GM18526 (cell line): ENCODE measurements around the gene SRCIN1.

Experiments used
- POLR2A ChIP-seq: IDR thresholded peaks from 3 replicates; pipeline ENCODE4 v1.6.1; 2011; ENCODE audit not compliant: insufficient read length; ENCODE audit errors: extremely low read depth

Gene SRCIN1

DNA sequence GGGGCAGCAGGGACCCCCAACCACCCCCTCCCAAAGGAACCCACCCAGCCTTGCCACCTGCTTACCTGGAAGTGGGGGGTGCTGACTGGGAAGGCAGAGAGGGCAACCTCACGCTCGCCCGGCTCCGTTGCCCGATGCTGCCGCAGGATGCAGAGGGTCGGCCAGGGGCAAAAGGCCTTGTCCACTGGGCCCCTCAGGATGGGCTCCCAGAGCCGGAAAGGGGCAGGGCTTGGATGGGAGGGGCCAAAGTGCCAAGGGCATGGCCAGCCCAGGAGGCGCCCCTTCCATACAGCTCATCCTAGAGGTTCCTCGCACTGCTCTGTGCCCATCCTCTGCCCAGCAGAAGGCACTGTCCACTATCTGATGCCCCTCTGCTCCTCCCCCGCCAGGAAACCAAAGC lies 59.4 kb downstream of the SRCIN1 start:
- no peak for TF ChIP-seq POLR2A

DNA sequence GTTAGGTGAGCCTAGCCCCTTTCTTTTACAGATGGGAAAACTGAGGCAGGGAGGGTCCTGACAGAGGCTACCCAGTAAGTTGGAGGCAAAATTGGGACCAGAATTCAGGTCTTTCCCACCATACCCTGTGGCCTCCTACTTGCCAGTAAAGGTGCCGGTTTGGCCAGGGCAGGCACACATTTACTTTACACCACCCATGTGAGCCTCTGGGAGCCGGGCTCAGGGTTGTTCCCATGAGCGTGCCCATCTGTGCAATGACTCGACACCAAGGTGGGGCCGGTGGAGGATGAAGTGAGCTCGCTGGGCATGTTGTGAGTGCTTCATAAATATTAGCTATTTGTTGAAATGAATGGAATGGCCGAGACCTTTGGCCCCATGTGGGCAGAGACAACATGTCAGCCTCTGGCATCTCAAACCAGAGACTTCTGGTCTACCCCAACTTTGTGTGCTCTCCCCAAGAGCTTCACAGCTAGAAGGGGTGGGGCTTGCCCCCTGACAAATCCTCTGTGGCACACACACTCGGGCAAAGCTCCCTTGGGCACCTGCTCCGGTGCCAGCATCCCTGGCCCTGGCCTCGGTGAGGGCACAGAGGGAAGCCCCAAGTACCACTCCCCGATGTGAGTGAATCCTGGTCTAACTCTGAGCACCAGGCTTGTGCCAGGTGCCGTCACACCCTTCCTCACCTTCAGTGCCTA lies 60.1 kb downstream of the SRCIN1 start:
- no peak for TF ChIP-seq POLR2A

DNA sequence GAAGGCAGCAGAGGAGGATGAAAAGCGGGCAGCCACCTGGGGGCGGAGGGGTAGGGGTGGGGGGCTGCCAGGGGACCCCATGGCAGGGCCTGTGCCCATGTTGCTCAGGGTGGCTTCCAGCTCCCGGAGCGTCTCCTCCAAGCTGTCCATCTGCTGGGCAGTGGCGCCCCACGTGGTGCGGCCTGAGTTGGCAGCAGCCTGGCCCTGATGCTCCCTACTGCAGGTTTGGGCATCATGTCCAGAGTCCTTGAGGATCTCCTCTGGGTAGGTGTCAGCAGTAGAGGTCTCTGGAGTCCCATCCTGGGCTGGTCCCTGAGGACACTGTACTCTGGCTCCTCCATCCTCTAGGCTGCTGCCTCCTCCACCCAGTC lies 60.9 kb downstream of the SRCIN1 start:
- no peak for TF ChIP-seq POLR2A

DNA sequence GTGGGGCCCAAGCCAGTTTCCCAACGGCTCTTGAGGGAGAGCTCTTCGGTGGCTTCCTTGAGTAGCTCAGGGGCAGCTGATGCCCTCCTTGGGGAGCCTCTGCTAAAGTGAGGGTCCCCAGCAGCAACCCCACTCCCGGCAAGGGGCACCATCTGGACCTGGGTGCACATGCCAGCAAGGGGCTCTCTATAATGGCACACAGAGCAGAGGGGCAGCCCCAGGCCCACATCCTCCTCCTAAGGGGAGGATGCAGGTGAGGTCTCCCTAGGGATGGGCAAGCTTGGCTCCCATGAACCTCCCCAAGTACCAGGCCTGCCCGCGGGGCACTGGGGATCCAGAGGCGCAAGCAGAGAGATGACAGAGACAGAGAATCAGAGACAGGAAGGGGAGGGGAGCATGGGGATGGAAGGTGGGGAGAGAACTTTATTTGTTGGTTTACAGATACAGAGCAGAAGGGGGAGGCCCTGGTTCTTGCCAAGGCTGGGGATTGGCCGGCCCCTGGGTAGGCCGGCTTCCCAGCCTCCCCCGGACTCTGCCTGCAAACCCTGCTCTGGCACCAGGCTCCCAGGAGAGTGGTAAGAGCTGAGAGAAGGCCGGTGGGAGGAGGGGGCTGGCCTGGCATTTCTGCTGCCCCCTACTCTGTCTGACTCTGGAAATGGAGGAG lies 61.4 kb downstream of the SRCIN1 start:
- no peak for TF ChIP-seq POLR2A

DNA sequence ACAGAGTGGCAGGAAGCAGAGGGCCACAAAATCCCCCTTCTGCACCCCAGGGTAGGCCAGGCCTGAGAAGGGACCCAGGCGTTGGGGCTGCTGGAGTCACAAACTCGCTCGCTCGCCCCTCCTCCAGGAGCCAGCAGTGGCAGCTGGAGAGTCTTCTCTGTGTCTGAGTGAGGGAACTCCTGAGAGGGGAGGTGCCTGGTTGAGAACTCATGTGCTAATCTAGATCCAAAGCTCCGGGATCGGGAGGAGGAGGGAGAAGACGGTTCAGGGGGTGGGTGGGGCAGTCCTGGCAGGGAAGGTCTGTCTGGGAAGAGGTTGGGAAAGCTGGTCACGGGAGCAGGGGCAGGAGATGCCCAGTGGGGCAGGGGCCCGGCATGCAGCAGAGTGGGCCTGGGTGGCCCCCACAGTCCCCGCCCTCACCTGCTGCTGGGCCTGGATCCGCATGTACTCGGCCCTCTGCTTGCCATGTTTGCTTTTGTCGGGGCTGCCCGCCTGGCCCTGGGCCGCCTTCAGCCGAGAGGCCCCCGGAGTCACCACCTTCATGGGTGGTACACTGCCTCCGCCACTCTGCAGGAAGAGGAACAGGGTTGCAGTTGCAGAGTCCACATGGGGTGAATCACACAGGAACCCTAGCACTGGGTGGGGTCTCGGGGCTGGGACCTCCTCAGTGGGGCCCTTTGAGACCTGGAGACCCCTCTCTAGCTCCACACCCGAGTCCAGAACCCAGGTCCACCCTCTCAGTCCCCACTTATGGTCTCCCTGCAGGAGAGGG lies 62.2 kb downstream of the SRCIN1 start:
- no peak for TF ChIP-seq POLR2A

DNA sequence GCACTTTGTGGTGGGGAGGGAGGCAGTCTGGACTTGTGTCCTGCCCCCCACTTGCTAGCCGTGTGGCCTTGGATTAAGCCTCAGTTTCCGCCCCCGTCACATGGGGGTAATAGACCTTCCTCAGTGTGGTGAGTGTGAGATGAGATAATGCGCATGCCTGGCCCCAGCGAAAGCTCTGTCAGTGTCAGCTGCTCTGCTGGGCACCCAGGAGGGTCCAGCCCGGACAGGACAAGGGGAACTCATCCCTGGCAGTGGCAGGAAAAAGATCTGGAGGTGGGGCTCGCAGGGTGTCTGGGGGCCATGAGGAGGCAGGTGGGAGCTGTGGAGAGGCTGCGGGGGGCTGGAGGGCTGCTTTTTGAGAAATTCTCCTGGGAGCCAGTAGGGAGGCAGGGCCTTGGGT lies 63.5 kb downstream of the SRCIN1 start:
- no peak for TF ChIP-seq POLR2A

DNA sequence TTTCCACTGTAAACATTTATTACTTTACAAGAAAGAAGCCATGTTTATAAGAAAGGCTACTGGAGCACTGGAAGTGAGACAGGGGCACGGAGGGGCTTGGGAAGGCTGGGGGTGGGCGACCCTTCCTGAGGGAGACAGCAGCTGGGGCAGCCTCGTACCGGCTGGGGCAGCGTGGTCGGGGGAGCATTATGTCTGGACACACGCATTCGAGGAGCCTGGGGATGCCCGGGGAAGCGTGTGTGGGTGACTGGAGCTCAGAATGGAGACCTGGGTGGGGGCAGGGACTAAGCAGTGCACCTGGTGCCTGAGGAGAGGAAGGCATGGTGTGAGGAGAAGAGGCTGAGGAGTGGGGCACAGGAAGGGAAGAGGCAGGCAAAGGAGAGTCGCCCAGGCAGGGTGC lies 64.5 kb downstream of the SRCIN1 start:
- TF ChIP-seq POLR2A: no peak

DNA sequence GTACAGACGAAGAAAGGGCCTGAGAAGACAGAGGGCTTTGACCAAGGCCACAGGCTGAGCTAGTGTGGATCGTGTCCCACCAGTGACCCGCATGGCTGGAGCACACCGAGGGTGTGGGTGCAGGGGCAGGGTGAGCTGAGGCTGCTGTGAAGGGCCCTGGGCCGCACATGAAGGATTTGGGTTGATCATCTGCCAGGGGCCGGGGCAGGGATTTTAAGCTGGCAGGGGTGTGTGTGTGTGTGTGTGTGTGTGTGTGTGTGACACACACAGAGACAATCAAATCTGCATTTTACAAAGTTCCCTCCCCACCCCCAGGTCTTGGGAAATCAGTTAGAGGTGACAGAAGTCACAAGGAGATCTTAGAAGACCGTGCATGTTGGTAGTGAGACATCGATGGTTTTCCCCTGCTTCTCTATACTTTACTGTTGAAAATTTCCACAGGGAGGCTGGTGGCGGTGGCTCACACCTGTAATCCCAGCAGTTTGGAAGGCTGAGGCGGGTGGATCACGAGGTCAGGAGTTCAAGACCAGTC lies 65.2 kb downstream of the SRCIN1 start:
- no peak for TF ChIP-seq POLR2A

DNA sequence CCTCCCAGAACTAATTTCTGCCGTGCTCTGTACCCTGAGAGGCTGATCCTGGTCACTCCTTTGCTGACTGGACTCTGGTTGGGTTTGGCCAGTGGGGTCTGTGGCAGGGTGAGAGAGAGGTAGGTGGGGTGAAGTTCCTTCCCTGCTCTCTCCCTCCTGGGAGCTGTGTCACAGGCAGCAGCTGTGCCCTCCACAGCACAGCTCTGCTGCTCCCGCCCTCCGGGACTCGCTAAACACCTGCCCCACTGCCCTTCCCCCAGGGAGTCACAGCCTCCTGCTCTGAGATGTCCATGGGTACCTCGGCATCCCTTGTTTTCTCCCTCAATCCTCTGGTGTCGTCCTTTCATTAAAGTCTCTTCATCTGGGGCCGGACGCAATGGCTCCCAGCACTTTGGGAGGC lies 66.4 kb downstream of the SRCIN1 start:
- TF ChIP-seq POLR2A: no peak

DNA sequence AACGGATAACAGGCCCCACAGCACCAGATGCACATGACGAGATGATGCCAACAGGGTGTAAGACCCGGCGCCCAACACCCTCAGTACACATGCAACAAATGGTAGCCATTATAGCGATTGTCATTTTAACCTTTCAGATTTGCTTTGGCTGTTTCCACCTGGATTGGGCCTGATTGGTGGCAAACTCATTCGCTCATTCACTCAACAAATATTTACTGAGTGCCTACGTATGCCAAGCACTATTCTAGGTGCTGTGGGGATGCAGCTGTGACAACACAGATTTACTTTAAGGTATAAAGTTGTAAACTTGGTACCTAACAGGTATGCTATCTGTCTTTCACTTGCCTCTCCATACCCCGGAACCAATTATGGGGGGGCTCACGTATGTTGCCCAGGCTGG lies 66.8 kb downstream of the SRCIN1 start:
- TF ChIP-seq POLR2A: no peak

DNA sequence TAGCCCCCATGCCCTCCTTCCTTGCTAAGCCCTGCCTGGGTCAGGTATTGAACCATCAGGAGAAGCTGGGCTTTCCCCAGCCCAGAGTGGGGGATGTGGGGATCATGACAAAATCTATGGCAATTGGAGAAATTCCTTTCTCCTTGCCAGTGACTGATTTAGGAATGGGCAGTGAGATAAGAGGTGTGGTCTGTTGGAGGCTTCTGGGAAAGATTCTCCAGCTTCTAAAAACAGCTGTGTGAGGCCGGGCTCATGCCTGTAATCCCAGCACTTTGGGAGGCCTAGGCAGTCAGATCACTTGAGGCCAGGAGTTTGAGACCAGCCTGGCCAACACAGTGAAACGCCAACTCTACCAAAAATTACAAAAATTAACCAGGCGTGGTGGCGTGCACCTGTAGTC lies 69.1 kb downstream of the SRCIN1 start:
- TF ChIP-seq POLR2A: no peak

DNA sequence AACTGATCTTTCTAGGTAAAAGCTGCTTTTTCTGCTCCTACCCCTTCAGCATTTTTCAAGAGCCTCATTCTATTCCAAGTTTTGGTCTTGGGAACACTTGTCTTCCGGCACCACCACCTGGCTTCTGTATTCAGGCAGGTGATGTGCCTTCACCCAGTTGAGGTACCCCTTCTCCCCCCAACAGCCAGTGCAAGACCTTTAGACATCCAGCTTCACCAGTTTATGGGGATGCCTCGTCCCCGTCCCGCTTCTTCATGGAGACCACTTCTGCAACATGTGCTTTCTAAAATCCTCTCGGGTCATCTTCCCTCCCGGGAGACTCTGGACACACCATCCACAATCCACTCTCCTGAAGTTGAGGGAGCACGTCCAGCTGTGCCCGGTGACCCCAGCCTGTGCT lies 69.9 kb downstream of the SRCIN1 start:
- no peak for TF ChIP-seq POLR2A

DNA sequence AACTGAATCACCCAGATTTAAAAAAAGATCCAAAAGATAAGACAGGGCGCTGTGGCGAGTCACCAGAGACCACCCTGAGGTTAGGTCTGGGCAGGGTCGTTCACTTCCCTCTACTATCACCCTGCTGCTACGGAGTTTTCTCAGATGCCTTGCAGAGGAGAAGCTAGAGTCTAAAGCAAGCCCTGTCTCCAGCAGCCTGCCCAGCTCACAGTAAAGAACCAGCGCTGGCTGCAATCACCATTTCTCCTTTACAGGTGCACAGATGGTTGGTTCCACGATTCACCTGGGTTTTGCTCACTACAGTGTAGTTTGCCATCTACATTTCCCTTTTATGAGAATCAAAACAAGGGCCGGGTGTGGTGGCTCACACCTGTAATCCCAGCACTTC lies 71.3 kb downstream of the SRCIN1 start:
- TF ChIP-seq POLR2A: no peak

DNA sequence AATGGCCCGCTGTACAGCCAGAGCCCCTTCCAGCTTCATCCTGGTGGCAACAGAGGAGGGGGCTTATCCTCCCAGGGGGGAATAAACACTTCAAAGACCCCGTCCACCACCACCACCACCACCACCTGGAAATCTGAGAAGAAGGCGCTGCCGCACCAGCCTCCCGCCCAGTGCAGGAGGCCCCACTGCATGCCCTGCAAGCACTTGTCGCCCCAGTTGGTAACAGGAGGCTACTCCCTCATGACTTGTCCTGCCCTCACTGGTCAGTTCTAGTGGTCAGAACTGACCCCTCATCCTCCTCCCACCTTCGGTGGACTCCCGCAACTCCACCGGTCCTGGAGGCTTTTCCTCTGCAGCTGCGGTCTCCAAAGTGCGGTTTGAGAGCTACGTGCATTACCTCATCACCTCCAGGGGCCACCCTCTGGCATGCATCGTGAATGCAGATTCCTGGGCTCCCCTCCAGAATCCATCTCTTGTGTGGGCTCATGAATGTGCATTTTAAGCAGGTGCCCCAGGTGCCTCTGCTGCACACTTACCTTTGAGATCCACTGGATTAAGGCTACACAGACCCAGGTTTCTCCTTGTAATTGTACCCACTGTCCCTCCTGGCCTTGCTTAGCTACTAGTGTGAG lies 71.8 kb downstream of the SRCIN1 start:
- TF ChIP-seq POLR2A: no peak

DNA sequence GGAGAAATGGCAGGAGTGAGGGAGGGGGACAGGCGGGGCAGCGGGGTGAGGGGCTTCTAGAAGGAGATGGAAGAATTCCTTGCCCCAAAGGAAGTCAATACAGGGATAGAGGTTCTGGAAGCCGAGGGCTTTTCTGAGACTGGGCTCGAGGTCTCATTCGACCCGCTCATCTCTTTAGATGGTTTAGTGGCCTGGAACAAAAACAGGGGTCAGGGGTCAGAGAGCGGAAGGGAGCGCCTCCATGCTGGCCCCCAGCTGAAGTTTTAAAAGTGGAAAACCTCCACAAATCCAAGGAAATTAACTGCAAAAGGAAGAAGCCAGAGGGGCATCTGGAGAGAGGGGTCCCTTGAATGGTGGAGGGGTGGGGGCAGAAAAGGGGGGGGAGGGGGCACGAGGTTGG lies 72.5 kb downstream of the SRCIN1 start:
- TF ChIP-seq POLR2A: no peak

DNA sequence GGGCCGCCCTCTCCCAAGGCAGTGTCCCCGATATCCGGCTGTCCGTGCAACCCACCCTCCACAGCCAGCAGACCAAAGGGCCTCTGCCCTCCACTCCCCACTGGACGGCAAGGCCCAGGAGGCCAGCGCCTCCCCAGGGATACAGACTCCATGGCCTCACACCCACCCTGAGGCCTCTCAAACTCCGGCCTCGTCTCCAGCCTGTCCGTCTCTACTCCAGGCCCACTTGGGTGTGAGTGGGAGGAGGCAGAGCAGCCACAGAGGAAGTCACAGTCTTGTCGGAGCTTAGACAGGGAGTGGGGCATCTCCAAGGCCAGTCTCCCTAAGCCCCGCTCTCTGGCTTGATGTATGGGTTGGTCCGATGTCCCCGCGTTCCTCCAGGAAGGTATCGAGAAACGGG lies 73.3 kb downstream of the SRCIN1 start:
- TF ChIP-seq POLR2A: no peak
